Measurements from ENCODE around the gene SVOPL.

DNA sequence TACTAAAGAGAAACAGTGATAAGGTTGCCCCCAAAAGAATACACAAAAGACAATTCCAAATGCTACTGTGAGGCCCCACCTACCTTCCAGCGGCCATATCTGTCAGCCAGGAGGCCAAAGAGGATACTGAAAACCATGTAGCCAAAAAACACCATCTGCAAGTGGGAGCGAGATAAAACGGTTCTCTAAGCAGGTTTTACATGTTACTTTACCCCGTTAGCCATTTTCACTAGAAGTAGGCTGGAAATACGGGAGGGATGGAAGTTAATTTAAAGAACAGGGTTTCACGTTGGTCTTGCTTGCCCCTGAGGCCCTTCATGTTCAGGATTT is 38.2 kb downstream of the SVOPL start:
- no peak for TF ChIP-seq POLR2A (IDR thresholded peaks at IDR 0.05; ENCODE audit: extremely low read depth, insufficient read length)
- TF ChIP-seq CTCF (IDR thresholded peaks at IDR 0.05; ENCODE audit: low read depth, low read length) = no peak
- no peak for TF ChIP-seq MYC (IDR thresholded peaks at IDR 0.05; ENCODE audit: low read depth, low read length)
- no peak for TF ChIP-seq MAX (IDR thresholded peaks at IDR 0.05; ENCODE audit: low read depth, low read length)
